Lower leg skin (tissue), 4 donors: ENCODE data around the gene CORO7. TPM values are rescaled to one million over a fixed set of nuclear protein-coding genes. Genes with fewer than 3 reads are reported as not detected.

ENCODE experiments used
- DNase-seq, 2 donors: peaks; one replicate each; pipeline ENCODE4 v3.0.0-alpha.2; 2019; ENCODE audit warnings: low spot score in 2 of 2
- H3K4me3 ChIP-seq: fragments of 200-600 bp; sonication (generic); 2 replicates; pipeline ENCODE4 v1.5.1; 2017; ENCODE audit warnings: mild to moderate bottlenecking, low read depth; ENCODE audit not compliant: poor library complexity, severe bottlenecking
- POLR2A ChIP-seq, 2 donors: fragments of 450-650 bp; IDR thresholded peaks; one replicate each; pipeline ENCODE4 v1.6.1; 2016 to 2017; ENCODE audit warnings: antibody characterized with exemption in 2 of 2, mild to moderate bottlenecking in 1 of 2, moderate library complexity in 1 of 2
- WGBS, 2 donors: methylation state at CpG; one replicate each; pipeline ENCODE4 v1.1.5; 2018; 5-methylcytosine and 5-hydroxymethylcytosine counted together
- intact Hi-C: fragments of 100-400 bp; cut with DNase I; formaldehyde crosslinking; loops from one replicate; pipeline ENCODE4 v1.15.0; 2023; ENCODE audit warnings: low total_unique reads
- total RNA-seq, 4 donors: library from RNA; depleted of rRNA; stranded (reverse); fragments of >200 nt; gene quantifications; one replicate each; pipeline ENCODE4 v1.1.0, GENCODE V29; 2016
- TF ChIP-seq, protein P1 (sequence below), 3 donors: fragments of 450-650 bp; IDR thresholded peaks; one replicate each; pipeline ENCODE4 v1.5.1; 2016; ENCODE audit warnings: antibody characterized with exemption in 3 of 3, mild to moderate bottlenecking in 3 of 3, moderate library complexity in 2 of 3

CORO7 gene
- total RNA-seq, 4 donors from 2014 or later = 18.4 to 39.0 (median 22.7) TPM

DNA sequence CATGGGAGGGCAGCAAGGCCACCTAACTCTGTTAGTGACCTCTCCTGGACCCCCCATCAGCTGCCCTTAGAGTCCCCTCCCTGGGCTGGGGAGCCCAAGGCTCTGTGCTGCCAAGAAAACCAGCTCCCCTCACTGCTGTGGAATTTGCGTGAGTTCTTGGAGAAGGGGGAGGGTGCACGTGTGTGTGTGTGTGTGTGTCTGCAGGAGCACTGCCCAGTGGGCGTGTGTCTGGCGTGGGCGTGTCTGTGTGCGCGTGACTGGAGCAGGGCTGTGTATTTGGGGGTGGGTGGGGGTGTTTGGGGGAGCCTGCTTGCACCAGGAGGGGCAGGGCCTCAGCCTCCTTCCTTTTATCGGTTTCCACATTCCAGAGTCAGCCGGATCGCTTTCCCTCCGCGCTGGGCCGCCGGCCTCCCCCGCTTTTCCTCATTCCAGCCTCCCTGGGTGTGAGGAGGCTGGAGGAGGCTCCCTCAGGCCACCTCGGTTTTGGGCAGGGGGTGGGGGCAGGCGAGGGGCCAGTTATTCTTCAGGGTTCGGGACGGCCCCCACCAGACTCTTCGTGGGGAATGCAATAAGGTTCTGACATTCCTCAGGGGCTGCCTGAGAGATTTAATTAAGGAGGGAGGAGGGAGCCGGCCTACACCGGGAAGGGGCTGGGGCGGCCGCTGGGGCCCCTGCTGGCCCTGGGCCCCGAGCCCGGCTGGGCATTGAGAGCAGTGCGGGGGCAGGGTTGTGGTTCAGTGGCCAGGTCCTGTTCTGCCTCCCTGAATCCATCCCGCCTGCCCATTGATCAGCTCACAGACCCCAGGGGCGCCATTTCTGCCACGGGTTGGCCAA is 42.3 kb downstream of the CORO7 start:
- peak; percentile 85 to 97 for DNase-seq
- WGBS, 2 donors = 42 to 46% methylated on average over 21 to 29 of the region's 30 CpGs
- peak overlapping the region; percentile 14 for H3K4me3 ChIP-seq
- intact Hi-C loops = loop anchor here (10.0 kb wide), 1 partner anchor 1131 kb away; no protein-coding TSS in a partner anchor
- TF ChIP-seq, protein P1, sequence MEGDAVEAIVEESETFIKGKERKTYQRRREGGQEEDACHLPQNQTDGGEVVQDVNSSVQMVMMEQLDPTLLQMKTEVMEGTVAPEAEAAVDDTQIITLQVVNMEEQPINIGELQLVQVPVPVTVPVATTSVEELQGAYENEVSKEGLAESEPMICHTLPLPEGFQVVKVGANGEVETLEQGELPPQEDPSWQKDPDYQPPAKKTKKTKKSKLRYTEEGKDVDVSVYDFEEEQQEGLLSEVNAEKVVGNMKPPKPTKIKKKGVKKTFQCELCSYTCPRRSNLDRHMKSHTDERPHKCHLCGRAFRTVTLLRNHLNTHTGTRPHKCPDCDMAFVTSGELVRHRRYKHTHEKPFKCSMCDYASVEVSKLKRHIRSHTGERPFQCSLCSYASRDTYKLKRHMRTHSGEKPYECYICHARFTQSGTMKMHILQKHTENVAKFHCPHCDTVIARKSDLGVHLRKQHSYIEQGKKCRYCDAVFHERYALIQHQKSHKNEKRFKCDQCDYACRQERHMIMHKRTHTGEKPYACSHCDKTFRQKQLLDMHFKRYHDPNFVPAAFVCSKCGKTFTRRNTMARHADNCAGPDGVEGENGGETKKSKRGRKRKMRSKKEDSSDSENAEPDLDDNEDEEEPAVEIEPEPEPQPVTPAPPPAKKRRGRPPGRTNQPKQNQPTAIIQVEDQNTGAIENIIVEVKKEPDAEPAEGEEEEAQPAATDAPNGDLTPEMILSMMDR (IDR thresholded peaks at IDR 0.05) = no peak
- TF ChIP-seq POLR2A (IDR thresholded peaks at IDR 0.05) = no peak

GRCh38 chr16:4373356-4373908 is 43.0 kb downstream of the CORO7 start:
- TF ChIP-seq POLR2A (IDR thresholded peaks at IDR 0.05) = no peak
- TF ChIP-seq, protein P1 (IDR thresholded peaks at IDR 0.05) = no peak
- WGBS, 2 donors = 12 to 17% methylated on average over 6 to 9 of the region's 9 CpGs
- peak overlapping the region; percentile 14 for H3K4me3 ChIP-seq
- intact Hi-C loops = loop anchor here (10.0 kb wide), 1 partner anchor 1131 kb away; no protein-coding TSS in a partner anchor
- no peak for DNase-seq

GRCh38 chr16:4372578-4373355 is 43.6 kb downstream of the CORO7 start:
- DNase-seq = no peak
- H3K4me3 ChIP-seq = peak overlapping the region; percentile 35
- 40 to 52% methylated on average over 7 to 9 of the region's 10 CpGs for WGBS, 2 donors
- TF ChIP-seq, protein P1 (IDR thresholded peaks at IDR 0.05) = no peak
- no peak for TF ChIP-seq POLR2A (IDR thresholded peaks at IDR 0.05)
- intact Hi-C loops = loop anchor here (10.0 kb wide), 1 partner anchor 1132 kb away; no protein-coding TSS in a partner anchor

- TF ChIP-seq, protein P1 (IDR thresholded peaks at IDR 0.05) = no peak
- intact Hi-C loops = loop anchor here (10.0 kb wide), 1 partner anchor 1133 kb away; no protein-coding TSS in a partner anchor
- H3K4me3 ChIP-seq = peak overlapping the region; percentile 35
- DNase-seq = no peak
- 6 to 40% methylated on average over 1 to 32 of the region's 43 CpGs for WGBS, 2 donors
Measured at GRCh38 chr16:4372001-4372577, 44.3 kb downstream of the CORO7 start.

GRCh38 chr16:4371357-4372000 is 44.9 kb downstream of the CORO7 start, which contains the start of gene VASN:
Gene VASN (plus strand): TSS chr16:4371848. CDS start chr16:4380878, 9,030 bp downstream.
- intact Hi-C loops = loop anchor here (10.0 kb wide), 1 partner anchor 1133 kb away; no protein-coding TSS in a partner anchor
- 7 to 24% methylated on average over 10 to 18 of the region's 50 CpGs for WGBS, 2 donors
- DNase-seq = peak; percentile 67 to 96
- H3K4me3 ChIP-seq = peak within 1 kb of the TSS; percentile 35
- TF ChIP-seq, protein P1 (IDR thresholded peaks at IDR 0.05) = no peak
- TF ChIP-seq POLR2A (IDR thresholded peaks at IDR 0.05) = peak in 1 of 2 donors; percentile 96
